IMR-90 (cell line): ENCODE measurements around the gene XIRP1.

Source experiments
- CTCF ChIP-seq: conservative IDR thresholded peaks from 2 replicates; pipeline ENCODE4 v1.5.1; 2012; ENCODE audit warnings: mild to moderate bottlenecking, low read depth, low read length, improper control_type of control experiment
- RCOR1 ChIP-seq: IDR thresholded peaks from 2 replicates; pipeline ENCODE4 v1.6.1; 2012; ENCODE audit warnings: mild to moderate bottlenecking, low read length, improper control_type of control experiment; ENCODE audit not compliant: insufficient replicate concordance

DNA sequence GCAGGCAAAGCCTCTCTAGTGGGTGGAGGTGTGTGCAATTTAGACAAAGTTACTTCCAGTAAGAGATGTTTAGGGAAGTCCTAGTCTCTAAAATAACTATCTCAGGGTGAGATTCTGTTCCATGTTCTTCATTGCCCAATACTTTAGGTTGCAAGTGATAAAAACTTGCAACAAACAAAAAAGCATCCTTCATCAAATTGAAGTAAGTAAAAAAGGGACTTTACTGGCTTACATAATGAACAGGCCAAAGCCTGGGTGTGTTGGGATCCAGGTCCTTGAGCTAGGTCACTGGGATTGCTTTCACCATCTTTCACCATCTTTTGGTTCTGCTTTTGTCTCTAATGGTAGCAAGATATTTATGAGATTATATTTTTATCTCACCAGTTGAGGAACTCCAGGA, 49.2 kb upstream of the XIRP1 start:
- TF ChIP-seq CTCF (no peak), RCOR1 (no peak)
